A673 (cell line): ENCODE results near the gene INPPL1. TPM values are rescaled to one million over a fixed set of nuclear protein-coding genes. Genes with fewer than 3 reads are reported as not detected.

Source experiments
- BruUV-seq: library from RNA; stranded (reverse); fragments of 400-500 nt; replicated peaks from 2 replicates; lab custom pipeline; 2021; lab: Mats Ljungman, UMichigan
- CTCF ChIA-PET: fragments of 300-600 bp; sonication (Branson Sonifier 250); formaldehyde crosslinking; loops from one replicate; lab custom pipeline; 2022; ENCODE audit warnings: antibody characterized with exemption; lab: Charles Lee
- POLR2A ChIA-PET: fragments of 300-600 bp; sonication (Branson Sonifier 250); formaldehyde crosslinking; loops from one replicate; lab custom pipeline; 2022; ENCODE audit warnings: antibody characterized with exemption; ENCODE audit not compliant: low non-redundant PET; lab: Charles Lee
- DNase-seq: peaks from one replicate; pipeline ENCODE4 v3.0.0-alpha.2; 2015; ENCODE audit warnings: low spot score
- H3K27ac ChIP-seq: fragments of 200-600 bp; sonication (generic); 2 replicates; pipeline ENCODE4 v1.5.1; 2016; ENCODE audit warnings: mixed run types, low read depth, mild to moderate bottlenecking, mixed read lengths, antibody characterized with exemption, low read length; ENCODE audit not compliant: poor library complexity, severe bottlenecking
- H3K27me3 ChIP-seq: fragments of 200-600 bp; sonication (generic); replicated peaks from 2 replicates; pipeline ENCODE4 v1.6.1; 2017; ENCODE audit warnings: mixed run types, low read depth, mild to moderate bottlenecking, mixed read lengths, antibody characterized with exemption, low read length; ENCODE audit not compliant: insufficient read depth, poor library complexity
- H3K36me3 ChIP-seq: fragments of 200-600 bp; sonication (generic); 2 replicates; pipeline ENCODE4 v1.6.1; 2016; ENCODE audit warnings: mixed run types, mild to moderate bottlenecking, mixed read lengths, antibody characterized with exemption, low read length; ENCODE audit not compliant: insufficient read depth, poor library complexity, severe bottlenecking
- H3K4me1 ChIP-seq: fragments of 200-600 bp; sonication (generic); 2 replicates; pipeline ENCODE4 v1.6.1; 2017; ENCODE audit warnings: mixed run types, mild to moderate bottlenecking, mixed read lengths, antibody characterized with exemption, low read length; ENCODE audit not compliant: insufficient read depth, poor library complexity, severe bottlenecking
- H3K4me3 ChIP-seq: fragments of 200-600 bp; sonication (generic); 2 replicates; pipeline ENCODE4 v1.5.1; 2016; ENCODE audit warnings: low read depth, mixed run types, mild to moderate bottlenecking, mixed read lengths, low read length; ENCODE audit not compliant: poor library complexity, severe bottlenecking
- H3K9me3 ChIP-seq: fragments of 200-600 bp; sonication (generic); 2 replicates; pipeline ENCODE4 v1.6.1; 2016; ENCODE audit warnings: mixed run types, low read depth, mild to moderate bottlenecking, mixed read lengths, antibody characterized with exemption, low read length; ENCODE audit not compliant: poor library complexity, severe bottlenecking
- EZH2 ChIP-seq: fragments of 200-600 bp; sonication (generic); IDR thresholded peaks from 2 replicates; pipeline ENCODE4 v1.6.1; 2017; ENCODE audit warnings: borderline replicate concordance, low read depth, mild to moderate bottlenecking, mixed read lengths, antibody characterized with exemption, low read length; ENCODE audit not compliant: poor library complexity, severe bottlenecking
- intact Hi-C: fragments of 100-400 bp; cut with micrococcal nuclease; formaldehyde crosslinking; loops from one replicate; pipeline ENCODE4 v1.10.0; 2022; ENCODE audit not compliant: unreplicated experiment
- total RNA-seq: library from RNA; stranded (reverse); gene quantifications from 2 replicates; pipeline ENCODE4 v1.2.3, GENCODE V29; 2021
- TF ChIP-seq, protein P1 (sequence below): fragments of 300-800, 200-600 bp; sonication (generic); conservative IDR thresholded peaks from 2 replicates; pipeline ENCODE4 v1.5.1; 2017; ENCODE audit warnings: low read depth, mild to moderate bottlenecking, antibody characterized with exemption, low read length, moderate library complexity, mixed read lengths

INPPL1 gene
- total RNA-seq, 1 experiment from 2014 or later: 104 TPM

DNA sequence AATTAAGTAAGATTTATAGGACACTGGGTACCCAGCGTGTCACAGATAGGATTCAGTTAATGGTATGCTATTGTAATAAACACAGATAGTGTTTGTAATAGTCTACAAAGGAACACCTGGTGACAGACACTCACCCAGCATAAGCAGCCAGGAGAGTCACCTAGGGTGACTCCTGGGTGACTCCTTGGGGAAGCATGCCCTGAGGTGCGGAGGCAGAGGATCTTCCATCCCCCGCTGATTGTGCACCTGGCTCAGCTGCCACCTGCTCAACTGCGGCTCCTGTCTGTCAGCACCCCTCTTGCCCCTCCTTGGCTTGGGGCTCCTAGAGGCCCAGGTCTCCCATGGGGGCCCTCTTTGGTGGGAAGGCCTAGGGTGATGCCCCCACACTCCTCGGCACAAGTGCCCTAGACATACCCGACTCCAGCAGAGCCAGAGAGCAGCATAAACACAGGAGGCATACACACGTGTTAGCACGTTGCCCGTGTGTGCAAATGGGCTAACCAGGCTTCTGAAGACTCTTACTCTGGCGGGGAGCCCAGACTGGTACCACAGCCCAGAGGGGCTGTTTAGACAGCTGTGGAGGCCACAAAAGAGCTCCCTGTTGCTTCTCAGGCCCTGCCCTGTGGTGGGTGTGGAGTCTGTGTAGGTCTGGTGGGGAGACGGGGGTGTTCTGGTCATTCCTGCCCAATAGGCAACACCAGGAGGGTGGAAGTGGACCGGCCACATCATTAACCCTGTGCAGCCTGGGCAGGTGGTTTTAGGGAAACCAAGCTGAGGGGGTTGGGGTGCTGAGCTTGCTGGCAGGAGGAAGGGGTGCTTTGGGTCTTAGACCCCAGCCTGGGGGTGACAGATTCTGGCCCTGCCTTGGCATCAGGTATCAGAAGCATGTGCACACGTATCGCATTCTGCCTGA, 3.0 kb downstream of the INPPL1 start:
- peaks cover 40% of the 10 kb centered on the region for H3K36me3 ChIP-seq
- H3K27me3 ChIP-seq: no peaks in the 10 kb centered on the region
- DNase-seq: no peak
- intact Hi-C loops: no loop called here
- no peak for TF ChIP-seq EZH2
- TF ChIP-seq, protein P1, sequence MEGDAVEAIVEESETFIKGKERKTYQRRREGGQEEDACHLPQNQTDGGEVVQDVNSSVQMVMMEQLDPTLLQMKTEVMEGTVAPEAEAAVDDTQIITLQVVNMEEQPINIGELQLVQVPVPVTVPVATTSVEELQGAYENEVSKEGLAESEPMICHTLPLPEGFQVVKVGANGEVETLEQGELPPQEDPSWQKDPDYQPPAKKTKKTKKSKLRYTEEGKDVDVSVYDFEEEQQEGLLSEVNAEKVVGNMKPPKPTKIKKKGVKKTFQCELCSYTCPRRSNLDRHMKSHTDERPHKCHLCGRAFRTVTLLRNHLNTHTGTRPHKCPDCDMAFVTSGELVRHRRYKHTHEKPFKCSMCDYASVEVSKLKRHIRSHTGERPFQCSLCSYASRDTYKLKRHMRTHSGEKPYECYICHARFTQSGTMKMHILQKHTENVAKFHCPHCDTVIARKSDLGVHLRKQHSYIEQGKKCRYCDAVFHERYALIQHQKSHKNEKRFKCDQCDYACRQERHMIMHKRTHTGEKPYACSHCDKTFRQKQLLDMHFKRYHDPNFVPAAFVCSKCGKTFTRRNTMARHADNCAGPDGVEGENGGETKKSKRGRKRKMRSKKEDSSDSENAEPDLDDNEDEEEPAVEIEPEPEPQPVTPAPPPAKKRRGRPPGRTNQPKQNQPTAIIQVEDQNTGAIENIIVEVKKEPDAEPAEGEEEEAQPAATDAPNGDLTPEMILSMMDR: no peak
- peaks cover 3% of the 10 kb centered on the region for H3K4me1 ChIP-seq
- H3K4me3 ChIP-seq: no peak overlapping the region
- H3K27ac ChIP-seq: no peak overlapping the region
- BruUV-seq: no TSS peak
- CTCF ChIA-PET: no interaction called here
- no peaks in the 10 kb centered on the region for H3K9me3 ChIP-seq
- POLR2A ChIA-PET: no interaction called here

DNA sequence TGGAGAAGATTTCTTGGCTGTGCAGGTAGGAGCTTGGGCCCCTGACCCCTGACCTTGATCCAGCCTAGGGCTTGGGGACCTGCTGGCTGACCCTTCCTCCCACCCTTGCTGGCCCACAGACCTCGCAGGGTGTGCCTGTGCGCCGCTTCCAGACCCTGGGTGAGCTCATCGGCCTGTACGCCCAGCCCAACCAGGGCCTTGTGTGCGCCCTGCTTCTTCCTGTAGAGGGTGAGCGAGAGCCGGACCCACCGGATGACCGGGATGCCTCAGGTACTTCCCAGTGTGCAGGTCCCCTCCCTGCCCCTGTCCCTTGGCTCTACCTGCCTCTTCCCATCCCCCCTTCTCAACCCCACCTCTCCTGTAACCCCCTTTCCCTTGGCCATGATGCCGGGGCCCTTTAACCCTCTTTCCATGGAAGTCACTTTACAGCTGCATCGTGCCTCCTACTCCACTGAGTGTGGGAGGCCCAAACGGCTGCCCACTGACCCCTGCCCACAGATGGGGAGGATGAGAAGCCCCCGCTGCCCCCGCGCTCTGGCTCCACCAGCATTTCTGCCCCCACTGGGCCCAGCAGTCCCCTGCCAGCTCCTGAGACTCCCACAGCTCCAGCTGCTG, 3.8 kb downstream of the INPPL1 start:
- Histone ChIP-seq H3K9me3 (no peaks in the 10 kb centered on the region), H3K27ac (no peak overlapping the region), H3K4me3 (no peak overlapping the region), H3K4me1 (no peaks in the 10 kb centered on the region), H3K36me3 (peaks cover 40% of the 10 kb centered on the region), H3K27me3 (no peaks in the 10 kb centered on the region)
- no TSS peak for BruUV-seq
- no peak for TF ChIP-seq EZH2
- TF ChIP-seq, protein P1: no peak
- intact Hi-C loops: no loop called here
- no peak for DNase-seq
- ChIA-PET CTCF (no interaction called here), POLR2A (no interaction called here)

DNA sequence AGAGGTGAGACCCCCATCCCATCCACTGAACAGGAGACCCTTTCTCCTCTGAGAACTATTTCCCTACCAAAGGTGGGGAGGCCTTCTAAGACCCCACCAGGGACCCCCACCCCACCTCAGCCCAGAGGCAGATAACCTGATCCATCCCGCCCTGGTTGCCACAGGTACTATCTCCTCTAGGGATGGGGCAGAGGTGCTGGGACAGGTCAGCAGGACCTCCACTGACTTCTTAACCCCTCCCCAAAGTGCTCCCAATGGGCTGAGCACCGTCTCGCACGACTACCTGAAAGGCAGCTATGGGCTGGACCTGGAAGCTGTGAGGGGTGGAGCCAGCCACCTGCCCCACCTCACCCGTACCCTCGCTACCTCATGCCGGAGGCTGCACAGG, 4.3 kb downstream of the INPPL1 start:
- peaks cover 40% of the 10 kb centered on the region for H3K36me3 ChIP-seq
- no peak overlapping the region for H3K4me3 ChIP-seq
- no peaks in the 10 kb centered on the region for H3K4me1 ChIP-seq
- POLR2A ChIA-PET: no interaction called here
- no peaks in the 10 kb centered on the region for H3K27me3 ChIP-seq
- no TSS peak for BruUV-seq
- no peaks in the 10 kb centered on the region for H3K9me3 ChIP-seq
- H3K27ac ChIP-seq: no peak overlapping the region
- CTCF ChIA-PET: no interaction called here
- no peak for DNase-seq
- intact Hi-C loops: no loop called here
- TF ChIP-seq, protein P1: no peak
- TF ChIP-seq EZH2: no peak
